ENCODE results near the gene EPM2A. TPM values are rescaled to one million over a fixed set of nuclear protein-coding genes. Genes with fewer than 3 reads are reported as not detected.

EPM2A gene
- total RNA-seq, 1 experiment from 2014 or later = 6.4 TPM

DNA sequence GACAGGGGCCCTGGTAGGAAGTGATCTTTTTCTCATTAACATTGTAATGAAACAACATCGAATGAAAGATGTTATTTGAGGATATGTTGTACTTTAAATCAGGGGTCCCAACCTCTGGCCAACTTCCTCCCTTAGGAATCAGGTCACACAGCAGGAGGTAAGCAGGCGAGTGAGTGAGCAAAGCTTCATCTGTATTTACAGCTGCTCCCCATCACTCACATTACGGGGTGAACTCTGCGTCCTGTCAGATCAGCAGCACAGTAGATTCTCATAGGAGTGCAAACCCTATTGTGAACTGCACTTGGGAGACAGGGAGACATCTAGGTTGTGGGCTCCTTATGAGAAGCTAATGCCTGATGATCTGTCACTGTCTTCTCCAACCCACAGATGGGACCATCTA, 19.9 kb downstream of the EPM2A start:
- no peaks in the 10 kb centered on the region for H3K36me3 ChIP-seq (ENCODE audit: control insufficient read depth in 1 of 2, insufficient read depth in 2 of 2, low read length in 2 of 2)
- H3K27ac ChIP-seq (ENCODE audit: low read depth, low read length) = no peak overlapping the region
- ATAC-seq = no peak

More for the DNA sequence above, 19.9 kb downstream of the EPM2A start:
- no peak overlapping the region for H2AFZ ChIP-seq (ENCODE audit: low read depth, low read length, poor library complexity, severe bottlenecking)
- DNase-seq (ENCODE audit: low read depth, low spot score) = no peak
- no peaks in the 10 kb centered on the region for H3K79me2 ChIP-seq (ENCODE audit: insufficient read depth, low read length)
- no peaks in the 10 kb centered on the region for H3K4me1 ChIP-seq (ENCODE audit: control insufficient read depth in 1 of 2, insufficient read depth in 2 of 2, low read length in 2 of 2)
- no TSS peak for BruUV-seq (replicated peaks)
- no peak overlapping the region for H3K9ac ChIP-seq (ENCODE audit: low read length)
- no peaks in the 10 kb centered on the region for H3K9me2 ChIP-seq (ENCODE audit: insufficient read depth)
- H3K9me3 ChIP-seq (ENCODE audit: control insufficient read depth in 1 of 2, insufficient read depth in 1 of 2, low read depth in 1 of 2, low read length in 2 of 2) = no peaks in the 10 kb centered on the region
- ChIA-PET CTCF (no interaction called here), RAD21 (ENCODE audit: low non-redundant PET in 1 of 2, low total read pairs in 2 of 2, uncharacterized antibody in 2 of 2, unreplicated experiment in 2 of 2) (no interaction called here), POLR2A (no interaction called here)
- H3K4me2 ChIP-seq (ENCODE audit: low read length) = no peak overlapping the region
- TF ChIP-seq FOSL1 (IDR thresholded peaks at IDR 0.05; ENCODE audit: low read depth) (no peak), CTCF (IDR thresholded peaks at IDR 0.05 in 2 of 3, conservative IDR thresholded peaks at IDR 0.05 in 1 of 3; ENCODE audit: borderline replicate concordance in 1 of 3, insufficient read depth in 1 of 3, low read depth in 2 of 3, low read length in 2 of 3) (no peak), ELF1 (IDR thresholded peaks at IDR 0.05; ENCODE audit: borderline replicate concordance, low read depth) (no peak), SIN3A (IDR thresholded peaks at IDR 0.05; ENCODE audit: low read depth) (no peak), EZH2 (IDR thresholded peaks at IDR 0.05) (no peak), YY1 (IDR thresholded peaks at IDR 0.05; ENCODE audit: extremely low read depth, insufficient replicate concordance, low read depth, low read length) (no peak), SP1 (IDR thresholded peaks at IDR 0.05; ENCODE audit: low read depth) (no peak), JUND (IDR thresholded peaks at IDR 0.05) (no peak), ZFX (IDR thresholded peaks at IDR 0.05) (no peak), POLR2A (IDR thresholded peaks at IDR 0.05; ENCODE audit: borderline replicate concordance, extremely low read depth, insufficient read depth, insufficient read length) (no peak), EGR1 (IDR thresholded peaks at IDR 0.05; ENCODE audit: low read depth) (no peak)
- TF ChIP-seq, protein P1, sequence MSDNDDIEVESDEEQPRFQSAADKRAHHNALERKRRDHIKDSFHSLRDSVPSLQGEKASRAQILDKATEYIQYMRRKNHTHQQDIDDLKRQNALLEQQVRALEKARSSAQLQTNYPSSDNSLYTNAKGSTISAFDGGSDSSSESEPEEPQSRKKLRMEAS (IDR thresholded peaks at IDR 0.05) = no peak
- TF ChIP-seq, protein P2, sequence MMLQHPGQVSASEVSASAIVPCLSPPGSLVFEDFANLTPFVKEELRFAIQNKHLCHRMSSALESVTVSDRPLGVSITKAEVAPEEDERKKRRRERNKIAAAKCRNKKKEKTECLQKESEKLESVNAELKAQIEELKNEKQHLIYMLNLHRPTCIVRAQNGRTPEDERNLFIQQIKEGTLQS (IDR thresholded peaks at IDR 0.05) = no peak
- H3K27me3 ChIP-seq (ENCODE audit: insufficient read depth, low read length) = no peaks in the 10 kb centered on the region
- no peaks in the 10 kb centered on the region for H4K20me1 ChIP-seq (ENCODE audit: insufficient read depth)
- intact Hi-C loops (cut with micrococcal nuclease) = no loop called here
- H3K4me3 ChIP-seq (replicated peaks in 1 of 2; ENCODE audit: low read depth in 1 of 2, low read length in 2 of 2) = no peak overlapping the region
